GM12801 (cell line): ENCODE measurements around the gene YBX2.

Source experiments
- TF ChIP-seq, protein P1 (sequence below): IDR thresholded peaks from one replicate; pipeline ENCODE4 v1.5.1; 2011; ENCODE audit warnings: control low read depth; ENCODE audit not compliant: insufficient read length; ENCODE audit errors: extremely low read depth

The YBX2 gene

DNA sequence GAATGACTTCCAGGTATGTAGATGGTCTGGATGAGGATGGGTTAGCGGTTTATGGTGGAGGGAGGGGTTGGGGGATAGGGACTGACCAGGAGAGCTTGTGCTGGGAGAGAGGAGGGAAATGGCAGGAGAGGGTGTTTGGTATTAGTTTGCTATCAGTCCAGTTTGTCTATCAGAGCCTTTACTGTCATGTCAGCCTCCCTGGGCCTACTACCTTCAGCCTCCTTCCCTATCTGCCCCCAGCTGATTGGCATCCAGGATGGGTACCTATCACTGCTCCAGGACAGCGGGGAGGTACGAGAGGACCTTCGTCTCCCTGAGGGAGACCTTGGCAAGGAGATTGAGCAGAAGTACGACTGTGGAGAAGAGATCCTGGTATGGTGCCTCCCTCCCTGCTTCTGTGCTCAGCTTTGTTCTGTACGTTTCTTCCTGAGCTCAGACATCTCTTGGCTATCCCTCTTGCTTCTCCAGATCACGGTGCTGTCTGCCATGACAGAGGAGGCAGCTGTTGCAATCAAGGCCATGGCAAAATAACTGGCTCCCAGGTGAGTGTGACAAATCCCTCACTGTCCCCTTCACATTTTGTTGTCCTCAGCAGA lies 16.8 kb upstream of the YBX2 start:
- TF ChIP-seq, protein P1, sequence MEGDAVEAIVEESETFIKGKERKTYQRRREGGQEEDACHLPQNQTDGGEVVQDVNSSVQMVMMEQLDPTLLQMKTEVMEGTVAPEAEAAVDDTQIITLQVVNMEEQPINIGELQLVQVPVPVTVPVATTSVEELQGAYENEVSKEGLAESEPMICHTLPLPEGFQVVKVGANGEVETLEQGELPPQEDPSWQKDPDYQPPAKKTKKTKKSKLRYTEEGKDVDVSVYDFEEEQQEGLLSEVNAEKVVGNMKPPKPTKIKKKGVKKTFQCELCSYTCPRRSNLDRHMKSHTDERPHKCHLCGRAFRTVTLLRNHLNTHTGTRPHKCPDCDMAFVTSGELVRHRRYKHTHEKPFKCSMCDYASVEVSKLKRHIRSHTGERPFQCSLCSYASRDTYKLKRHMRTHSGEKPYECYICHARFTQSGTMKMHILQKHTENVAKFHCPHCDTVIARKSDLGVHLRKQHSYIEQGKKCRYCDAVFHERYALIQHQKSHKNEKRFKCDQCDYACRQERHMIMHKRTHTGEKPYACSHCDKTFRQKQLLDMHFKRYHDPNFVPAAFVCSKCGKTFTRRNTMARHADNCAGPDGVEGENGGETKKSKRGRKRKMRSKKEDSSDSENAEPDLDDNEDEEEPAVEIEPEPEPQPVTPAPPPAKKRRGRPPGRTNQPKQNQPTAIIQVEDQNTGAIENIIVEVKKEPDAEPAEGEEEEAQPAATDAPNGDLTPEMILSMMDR: no peak

DNA sequence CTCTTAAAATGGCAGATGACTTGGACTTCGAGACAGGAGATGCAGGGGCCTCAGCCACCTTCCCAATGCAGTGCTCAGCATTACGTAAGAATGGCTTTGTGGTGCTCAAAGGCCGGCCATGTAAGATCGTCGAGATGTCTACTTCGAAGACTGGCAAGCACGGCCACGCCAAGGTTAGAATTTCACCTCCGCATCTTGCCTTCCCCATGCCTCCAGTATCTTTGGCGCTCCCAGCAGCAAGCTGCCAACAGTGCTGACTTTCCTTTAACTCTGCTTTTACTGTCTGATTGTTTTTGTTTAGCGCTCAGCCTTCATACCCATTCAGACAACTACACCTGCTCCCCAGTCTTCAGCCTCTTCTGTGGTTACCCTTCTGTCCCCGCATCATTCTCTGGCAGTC lies 15.2 kb upstream of the YBX2 start:
- TF ChIP-seq, protein P1: no peak

DNA sequence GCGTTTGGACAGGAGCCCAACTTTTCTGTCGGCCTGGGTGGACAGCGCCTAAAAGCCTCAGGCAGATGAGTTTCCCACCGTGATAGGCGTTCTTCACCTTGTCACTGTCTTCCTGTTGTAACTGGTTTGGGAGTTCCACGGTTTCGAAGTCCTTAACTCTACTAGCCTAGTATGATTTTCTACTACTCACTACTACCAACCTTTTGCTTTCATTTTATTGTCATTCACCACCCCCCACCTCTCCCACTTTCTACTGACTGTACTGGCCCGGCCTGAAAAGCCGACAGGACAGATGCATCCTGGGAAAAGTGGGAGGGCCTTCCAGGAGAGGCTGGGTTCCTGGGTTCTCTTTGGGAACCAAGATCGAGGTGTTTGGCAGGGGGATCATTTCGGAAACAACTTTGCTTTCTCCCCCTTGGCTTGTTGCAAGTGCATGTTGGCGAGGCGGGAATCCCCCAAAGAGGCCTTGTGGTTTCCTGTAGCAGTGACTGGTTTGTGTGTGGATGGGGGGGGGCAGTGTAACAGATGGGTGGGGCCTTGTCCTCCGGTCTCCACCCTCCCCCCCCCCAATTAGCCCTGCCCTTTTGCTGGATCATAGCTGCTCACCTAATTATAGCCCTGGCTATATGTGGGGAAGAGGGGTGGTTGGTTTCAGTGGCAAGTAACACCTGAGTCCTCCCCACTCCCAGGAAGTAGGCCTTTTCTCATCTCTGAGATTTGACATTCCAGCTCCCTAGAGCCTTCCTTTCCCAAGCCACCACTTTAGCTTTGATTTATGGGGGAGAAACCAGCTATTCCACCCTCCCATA lies 14.4 kb upstream of the YBX2 start:
- TF ChIP-seq, protein P1: no peak

DNA sequence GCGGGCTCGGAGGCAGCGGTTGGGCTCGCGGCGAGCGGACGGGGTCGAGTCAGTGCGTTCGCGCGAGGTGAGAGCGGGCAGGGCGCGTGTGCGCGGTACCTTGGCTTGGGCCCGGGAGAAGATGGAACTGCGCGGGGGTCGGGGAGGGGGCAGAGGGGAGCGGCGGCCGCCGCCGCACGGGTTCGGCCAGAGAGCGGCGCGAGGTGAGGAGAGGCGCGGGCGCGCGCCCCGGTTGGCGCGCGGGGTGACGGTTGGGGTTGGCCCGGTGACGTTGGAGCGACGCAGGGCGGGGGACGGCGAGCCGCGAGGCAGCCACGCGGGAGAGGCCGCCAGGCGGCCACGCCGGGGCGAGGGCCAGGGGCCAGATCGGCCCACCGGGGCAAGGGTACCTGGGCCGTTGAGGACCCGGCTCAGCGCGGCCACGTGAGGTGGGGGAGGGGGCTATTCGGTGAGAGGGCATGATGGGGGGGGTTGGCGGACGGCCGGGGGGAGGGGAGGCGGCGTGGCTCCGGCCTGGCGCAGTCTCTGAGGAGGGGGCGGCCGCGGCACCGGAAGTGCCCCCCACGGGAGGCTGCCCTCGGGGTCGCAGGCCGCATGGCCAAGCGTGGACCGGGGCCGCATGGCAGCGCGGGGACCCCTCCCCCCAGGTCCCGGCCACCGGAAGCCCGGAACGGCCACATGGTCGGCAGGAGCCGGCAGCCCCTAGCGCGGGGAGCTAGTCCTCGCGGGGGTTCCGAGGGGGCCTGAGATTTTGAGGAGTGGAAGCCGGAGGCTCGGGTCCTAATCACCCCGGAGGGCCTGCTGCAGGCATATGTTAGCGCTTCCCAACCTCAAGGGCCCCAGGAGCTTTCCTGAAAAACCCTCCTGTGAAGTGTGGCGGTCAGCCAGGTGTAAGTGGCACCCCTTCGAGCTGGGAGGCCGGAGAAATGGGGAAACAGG lies 13.5 kb upstream of the YBX2 start:
- TF ChIP-seq, protein P1: no peak

DNA sequence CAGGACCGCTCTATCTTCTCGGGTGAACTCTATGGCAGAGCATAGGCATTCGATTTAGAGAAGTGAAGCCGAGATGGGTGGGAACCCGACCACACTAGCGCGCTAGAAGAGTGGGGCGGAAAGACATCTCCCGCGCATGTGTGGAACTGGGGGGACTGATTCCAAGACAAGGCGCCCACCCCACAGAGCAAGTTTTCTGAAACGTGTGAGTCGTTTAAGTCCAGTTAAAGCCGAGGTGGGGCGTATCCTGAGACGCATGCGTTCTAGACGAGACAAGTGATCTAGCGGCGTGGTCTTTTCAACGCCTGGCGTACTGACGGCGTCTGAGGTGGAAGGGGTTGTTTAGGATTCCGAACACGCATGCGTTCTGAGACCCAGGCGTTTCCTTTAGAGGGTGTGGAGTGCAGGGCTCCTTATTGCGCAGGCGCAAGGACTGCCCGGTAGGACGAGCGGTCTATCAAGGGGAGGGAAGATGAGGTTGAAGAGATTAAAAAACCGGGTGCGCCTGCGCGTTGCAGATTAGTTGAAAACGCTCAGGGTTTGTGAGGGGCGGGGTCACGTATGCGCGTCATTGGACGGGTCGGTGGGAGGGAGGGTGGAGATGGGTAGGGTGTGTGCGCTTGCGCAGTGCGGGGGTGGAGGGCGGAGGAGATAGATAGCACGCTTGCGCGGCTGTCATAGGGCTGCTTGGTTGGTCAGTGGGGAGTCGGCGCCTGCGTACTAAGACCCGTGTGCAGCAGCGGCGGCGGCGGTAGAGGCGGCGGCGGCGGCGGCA lies 12.7 kb upstream of the YBX2 start, which contains the start of gene EIF5A:
TSS of gene EIF5A (plus strand) at position 718 of the 775 bp plus-strand sequence. CDS start 2,008 bp downstream, outside the sequence.
- TF ChIP-seq, protein P1: no peak

DNA sequence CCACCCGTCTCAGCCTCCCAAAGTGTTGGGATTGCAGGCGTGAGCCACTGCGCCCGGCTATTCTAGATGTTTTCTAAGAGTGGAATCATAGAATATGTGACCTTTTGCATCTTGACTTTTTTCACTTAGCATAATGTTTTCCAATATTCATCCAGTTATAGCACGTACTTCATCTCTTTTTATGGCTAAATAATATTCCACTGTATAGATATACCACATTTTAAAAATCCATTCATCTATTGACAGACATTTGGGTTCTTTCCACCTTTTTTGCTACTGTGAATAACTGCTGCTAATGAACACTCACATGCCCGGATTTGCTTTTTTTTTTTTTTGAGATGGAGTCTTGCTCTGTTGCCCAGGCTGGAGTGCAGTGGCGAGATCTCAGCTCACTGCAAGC lies 9.7 kb upstream of the YBX2 start:
- TF ChIP-seq, protein P1: no peak
